Fibroblast of lung (primary cell): ENCODE results near the gene MDFIC.

ENCODE experiments used
- CTCF ChIP-seq, 2 donors: IDR thresholded peaks in 1 of 2; conservative IDR thresholded peaks in 1 of 2; 1 replicate in 1 of 2; 2 replicates in 1 of 2; pipeline ENCODE4 v1.5.1; 2011 to 2012; ENCODE audit warnings: low read length in 2 of 2, control low read depth in 1 of 2, inconsistent platforms in 1 of 2, low read depth in 1 of 2, mild to moderate bottlenecking in 1 of 2
- EZH2 ChIP-seq: IDR thresholded peaks from 2 replicates; pipeline ENCODE4 v1.5.1; 2012; ENCODE audit warnings: low read length, control low read depth, mild to moderate bottlenecking; ENCODE audit errors: missing control alignments

- no peak for TF ChIP-seq CTCF (conservative IDR thresholded peaks at IDR 0.05 in 1 of 2, IDR thresholded peaks at IDR 0.05 in 1 of 2; ENCODE audit: low read depth in 1 of 2, low read length in 2 of 2)
- TF ChIP-seq EZH2: no peak
Observed at GRCh38 chr7:115008465-115009114, 86.7 kb downstream of the MDFIC start.
